Stimulated activated CD4-positive, alpha-beta T cell treated with anti-CD3 and anti-CD28 coated beads, TNF-alpha, amount 100 ng/mL, for 48 hours (primary cell): ENCODE results near the gene DACT2.
"Not testable (repeated sequence)": the region's sequence is repeated elsewhere in the genome, so short reads cannot be mapped to it uniquely, and the experiment has no call there.

Experiments used
- DNase-seq, 3 donors: peaks; one replicate each; pipeline ENCODE4 v3.0.0-alpha.2; 2020; ENCODE audit warnings: low read depth in 3 of 3

DACT2 gene

DNA sequence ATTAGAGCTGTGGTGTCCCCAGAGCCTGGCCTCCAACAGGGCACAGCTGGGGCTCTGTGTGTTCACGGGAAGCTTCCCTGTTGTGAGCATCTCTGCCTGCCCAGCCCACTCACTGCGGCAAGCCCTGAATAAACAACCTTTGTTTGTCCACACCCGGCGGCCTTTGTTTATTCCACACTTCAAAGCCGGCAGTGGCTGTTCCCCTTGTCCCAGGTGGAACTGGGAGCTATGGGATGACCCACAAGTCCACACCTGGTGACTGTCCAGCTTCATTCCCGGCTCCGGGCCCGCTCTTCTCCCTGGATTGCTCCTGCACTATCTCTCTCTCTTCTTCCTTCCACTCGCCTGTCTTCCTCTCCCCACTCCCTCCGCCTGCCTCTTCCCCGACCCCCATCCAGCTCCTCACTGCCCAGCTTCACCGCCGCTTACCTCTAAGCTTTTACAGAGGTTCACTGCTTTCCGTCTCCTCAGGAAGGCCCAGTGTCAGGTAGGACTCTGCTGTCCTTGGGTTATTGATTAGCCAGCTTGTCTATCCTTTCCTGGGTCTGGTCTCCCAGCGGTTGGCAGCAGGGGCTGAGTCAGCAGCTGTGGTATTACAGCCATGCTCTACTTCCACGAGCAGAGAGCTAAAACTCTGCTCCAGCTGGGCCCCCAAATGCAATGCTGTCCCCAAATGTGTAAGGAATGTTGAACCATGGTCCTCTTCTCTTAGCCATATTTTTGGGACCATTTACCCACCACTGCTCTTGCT lies 17.8 kb downstream of the DACT2 start:
- no peak for DNase-seq

DNA sequence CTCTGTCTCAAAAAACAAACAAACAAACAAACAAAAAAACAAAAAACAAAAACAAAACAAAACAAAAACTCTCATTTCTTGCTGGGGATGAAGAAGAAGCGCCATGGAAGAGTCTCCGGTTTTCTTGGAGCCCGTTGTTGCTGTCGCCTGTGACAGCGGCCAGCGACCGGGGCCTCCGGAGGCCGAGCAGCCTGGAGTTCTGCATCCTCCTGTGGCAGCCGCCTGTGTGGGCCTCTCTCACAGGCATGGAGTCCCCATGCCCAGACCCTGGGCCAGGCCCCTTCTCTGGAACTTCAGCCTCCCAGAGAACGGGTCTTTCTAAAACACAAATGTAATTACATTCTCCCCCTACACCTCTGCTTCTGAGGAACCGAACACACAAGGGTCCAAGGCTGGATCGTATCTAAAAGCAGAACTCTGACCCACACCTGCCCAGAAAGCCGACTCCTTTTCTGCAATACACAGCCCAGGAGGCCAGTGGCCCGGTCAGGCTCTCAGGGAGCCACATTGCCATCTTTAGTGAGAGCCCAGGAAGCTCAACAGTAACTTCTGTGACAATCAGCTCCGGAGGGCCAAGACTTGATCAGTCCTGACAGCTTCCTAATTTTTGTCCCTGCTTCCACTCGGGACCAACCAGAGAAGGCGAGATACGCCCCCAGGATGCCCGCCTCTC lies 18.5 kb downstream of the DACT2 start:
- no peak for DNase-seq

DNA sequence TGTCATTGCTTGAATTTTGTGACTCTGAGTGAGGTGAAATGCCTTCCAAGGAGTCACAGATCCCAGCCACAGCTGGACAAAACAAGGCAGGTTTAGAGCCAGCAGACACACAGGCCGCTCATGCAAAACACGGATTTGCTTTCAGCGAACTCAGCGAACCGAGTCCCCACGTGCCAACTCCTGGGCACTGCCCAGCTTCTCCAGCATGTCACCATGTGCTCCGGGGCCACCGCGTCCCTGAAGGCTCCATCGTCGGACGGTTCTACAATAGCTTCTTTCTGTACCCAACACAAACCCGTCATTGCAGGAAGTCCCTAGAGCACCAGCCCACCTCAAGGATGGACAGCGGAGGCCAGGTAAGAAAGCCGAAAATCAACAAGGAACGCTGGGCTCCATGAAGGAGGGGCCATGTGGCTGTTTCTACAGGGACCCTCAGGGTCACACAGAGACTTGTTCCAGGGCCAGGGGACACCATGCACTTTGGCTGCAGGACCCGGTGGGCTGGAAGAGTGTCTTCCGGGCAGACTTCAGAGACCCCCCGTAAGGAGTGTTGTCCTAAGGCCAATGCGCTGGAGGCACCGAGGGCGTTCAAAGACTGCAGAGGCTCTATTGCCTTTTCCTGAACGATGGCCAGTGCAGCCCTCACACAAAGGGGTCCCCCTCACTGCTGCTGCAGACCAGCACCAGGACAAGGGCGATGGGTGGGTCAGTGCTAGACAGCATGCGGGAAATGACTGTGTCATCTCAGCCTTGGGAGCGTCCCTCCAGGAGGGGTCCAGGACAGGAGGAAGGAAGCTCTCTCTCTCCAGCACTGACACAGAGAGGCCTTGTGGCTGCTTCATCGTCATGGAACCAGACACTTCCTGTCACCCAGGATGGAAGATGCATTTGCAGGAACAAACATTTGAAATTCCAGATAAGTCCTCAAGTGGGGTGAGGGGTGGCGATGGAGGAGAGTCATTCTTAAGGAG lies 19.8 kb downstream of the DACT2 start:
- DNase-seq, result no peak

DNA sequence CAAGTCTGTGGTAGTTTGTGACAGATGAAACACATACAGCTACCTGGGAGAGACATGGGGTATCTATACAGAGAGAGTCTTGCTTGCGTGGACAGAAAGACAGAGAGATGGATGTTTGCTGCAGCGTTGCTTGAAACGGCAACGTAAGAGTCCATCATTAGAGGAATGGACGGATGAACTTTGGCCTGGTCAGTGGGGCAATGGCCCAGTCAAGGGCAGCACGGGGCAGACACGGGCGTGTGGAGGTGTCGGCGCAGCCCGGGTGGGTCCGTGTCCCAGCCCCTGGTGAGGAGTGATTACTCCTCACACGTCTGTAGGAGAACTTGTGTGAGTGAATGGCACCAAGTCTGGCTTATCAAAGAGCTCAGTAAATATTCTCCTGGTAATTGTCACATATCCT lies 21.9 kb downstream of the DACT2 start:
- DNase-seq, result no peak

DNA sequence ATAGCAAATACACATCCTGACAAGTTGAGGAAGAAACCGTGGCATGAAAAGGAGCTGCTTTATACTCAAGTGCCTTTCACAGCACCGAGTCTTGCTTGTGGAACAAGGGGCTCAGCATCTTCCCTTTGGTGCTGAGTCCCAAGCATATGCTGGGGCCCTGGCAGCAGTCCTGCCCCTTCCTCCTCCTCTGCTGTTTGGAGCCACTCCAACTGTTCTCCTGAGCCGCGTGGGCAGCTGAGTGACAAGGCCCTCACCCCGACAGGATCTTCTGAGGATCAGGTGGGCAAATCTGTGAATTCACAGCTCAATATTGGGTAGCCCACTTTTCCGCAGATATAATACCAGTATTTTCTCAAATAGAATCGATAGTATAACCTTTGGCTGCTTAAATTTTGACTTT lies 24.7 kb downstream of the DACT2 start:
- DNase-seq, result no peak

DNA sequence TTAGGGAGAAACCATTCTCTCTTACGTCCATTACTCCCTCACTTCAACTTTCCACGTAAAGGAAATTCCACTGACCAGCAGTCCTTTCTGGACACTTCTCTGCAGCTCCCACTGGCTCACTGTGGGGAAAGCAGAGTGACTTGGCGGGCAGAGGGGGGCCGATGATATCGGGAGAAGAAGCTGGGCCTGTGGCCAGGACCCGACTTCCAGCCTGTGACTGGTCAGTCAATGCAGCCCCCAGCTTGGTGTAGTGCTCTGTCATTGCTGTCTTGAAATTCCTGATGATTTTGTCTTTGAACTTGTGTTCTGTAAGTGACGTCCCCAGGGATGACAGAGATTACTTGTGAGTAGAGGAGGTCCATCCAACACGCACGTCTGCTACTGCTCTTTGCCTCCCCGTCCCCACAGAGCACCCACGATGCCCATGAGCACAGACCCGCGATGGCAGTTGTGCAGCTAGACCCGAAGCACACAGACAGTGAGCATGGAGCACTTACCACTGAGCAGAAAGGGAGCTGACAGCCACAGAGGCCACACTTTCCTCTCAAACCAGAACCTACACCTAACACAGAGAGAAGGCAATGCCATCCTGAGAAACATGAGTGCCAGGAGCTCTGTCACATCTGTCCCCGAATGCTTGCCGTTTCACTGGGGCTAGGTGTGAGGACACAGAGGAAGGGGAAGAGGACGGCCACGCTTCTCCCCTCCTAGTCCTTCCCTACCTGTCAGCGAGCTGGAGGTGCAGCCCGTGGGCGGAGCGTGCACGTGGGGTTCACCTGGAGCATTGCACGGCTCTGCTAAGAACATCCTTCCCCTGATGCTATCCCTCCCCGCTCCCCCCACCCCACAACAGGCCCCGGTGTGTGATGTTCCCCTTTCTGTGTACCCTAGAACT lies 25.7 kb downstream of the DACT2 start:
- no peak for DNase-seq

DNA sequence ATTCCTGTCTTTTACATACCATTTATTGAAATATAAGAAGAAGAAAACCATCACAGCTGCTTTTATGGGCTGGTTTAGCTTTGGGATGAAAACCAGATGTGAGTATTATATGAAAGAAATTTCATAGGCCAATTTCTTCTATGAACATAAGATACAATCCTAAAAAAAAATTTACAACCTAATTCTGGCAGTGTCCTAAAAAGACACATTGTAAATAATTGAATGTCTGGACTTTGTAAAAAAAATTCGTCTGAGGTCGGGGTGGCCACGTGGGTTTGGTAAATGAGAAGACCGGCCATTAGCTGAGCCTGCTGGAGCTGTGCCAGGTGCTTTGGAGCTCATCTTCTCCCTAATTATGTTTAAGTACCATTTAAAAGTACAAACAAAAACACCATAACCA lies 26.8 kb downstream of the DACT2 start:
- no peak for DNase-seq

DNA sequence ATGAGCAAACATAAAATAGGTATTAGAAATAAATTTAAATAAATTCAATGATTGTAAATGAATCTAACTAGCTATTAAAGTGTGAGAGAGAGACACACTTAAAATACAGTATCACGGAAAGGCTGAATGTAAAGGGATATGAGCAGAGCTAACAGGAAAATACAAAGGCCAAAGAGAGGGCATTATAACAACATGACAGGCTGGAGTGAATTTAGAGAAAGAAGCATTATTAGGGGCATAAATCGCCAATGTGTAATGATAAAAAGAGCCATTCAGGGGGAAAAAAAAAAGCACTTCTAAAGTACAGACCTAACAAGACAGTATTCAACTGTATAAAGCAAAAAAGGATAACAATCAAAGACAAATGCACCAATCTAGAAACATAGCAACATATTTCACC lies 28.1 kb downstream of the DACT2 start:
- DNase-seq, result no peak

DNA sequence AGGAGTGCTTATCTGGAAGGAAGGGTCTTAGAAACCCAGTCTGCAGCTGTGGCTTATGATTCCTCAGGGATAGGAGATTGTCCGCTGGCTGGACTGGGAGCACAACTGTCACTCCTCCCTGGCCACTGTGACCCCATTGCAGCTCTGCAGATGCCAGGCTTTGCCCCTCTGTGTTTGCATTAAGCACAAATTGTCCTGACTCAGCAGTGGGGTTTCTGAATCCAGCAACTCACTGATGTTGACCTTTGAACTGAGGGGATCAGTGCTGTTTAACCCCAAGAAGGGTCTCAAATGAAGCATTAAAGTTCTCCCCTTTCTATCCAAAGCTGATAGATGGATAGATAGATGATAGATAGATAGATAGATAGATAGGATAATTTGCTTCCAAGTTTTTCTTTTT lies 29.5 kb downstream of the DACT2 start:
- no peak for DNase-seq

DNA sequence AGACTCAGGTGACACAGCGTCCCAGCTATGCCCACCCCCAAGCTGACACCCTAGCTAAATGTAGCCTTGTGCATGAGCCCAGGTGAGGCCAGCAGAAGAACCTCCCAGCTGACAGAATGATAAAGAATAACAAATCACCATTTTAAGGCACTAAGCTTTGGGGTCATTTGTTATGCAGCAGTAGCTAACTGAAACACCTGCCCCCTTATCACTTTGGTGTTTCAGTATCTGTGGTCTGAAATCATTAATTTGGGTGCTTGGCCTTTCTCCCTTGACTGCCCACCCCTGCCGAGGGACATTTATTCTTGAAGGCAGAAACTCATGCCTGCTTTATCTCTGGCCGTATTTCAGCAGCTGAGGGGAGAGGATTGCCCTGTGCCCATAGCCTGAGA lies 30.0 kb downstream of the DACT2 start:
- no peak for DNase-seq

DNA sequence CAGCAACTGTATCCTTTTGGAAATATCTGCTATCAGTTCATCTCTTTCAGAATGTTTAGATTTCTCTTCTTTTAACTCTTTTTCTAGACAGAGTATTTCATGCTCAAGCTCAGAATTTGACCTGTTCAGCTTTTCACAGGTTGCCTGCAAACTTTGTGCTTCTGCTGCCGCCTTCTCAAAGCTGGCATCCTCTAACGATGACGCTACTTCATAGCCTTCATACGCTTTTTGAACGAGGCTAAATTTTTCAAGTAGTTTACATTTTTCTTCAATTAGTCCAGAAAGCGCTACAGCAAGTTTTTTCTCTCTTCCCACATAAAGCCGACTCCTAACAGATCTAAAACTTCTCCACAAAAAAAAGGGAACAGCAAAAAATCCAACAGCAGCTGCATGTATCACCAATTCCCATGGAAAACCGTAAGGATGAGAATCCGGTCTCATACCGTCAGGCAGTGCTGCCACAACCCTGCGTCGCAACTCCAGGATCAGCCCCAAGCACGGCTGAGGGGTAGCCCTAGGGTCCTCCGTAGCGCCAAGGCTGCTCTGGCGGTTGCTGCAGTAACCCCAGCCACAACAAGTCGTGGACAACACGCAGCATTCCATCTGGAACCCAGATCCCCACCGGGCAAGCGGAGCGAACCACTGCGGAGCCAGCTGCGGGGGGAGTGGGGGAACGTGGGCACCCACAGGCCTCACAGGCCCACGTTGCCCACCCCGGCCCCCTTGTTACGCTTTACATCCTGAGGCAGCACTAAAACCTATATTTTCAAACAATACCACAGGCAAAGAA lies 30.6 kb downstream of the DACT2 start:
- DNase-seq, result no peak

DNA sequence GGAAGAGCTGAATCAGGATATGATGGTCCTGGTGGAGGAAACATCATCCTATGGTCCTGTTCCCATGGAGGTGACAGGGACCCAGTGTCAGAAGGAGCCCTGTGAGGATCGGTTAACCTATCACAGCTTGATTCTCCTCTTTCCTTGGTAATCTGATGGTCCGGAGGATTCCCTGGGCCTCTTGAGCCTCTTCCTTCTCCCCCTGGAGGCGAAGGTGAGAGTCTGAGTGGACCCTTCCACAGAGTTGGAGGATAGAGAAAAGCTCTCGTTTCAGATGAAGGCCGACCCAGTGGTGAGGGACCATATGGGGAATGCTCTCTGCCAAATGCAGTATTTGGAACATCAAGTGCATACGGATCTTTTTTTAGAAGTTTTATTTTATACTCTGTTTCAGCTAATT lies 32.1 kb downstream of the DACT2 start:
- not testable (repeated sequence) for DNase-seq

DNA sequence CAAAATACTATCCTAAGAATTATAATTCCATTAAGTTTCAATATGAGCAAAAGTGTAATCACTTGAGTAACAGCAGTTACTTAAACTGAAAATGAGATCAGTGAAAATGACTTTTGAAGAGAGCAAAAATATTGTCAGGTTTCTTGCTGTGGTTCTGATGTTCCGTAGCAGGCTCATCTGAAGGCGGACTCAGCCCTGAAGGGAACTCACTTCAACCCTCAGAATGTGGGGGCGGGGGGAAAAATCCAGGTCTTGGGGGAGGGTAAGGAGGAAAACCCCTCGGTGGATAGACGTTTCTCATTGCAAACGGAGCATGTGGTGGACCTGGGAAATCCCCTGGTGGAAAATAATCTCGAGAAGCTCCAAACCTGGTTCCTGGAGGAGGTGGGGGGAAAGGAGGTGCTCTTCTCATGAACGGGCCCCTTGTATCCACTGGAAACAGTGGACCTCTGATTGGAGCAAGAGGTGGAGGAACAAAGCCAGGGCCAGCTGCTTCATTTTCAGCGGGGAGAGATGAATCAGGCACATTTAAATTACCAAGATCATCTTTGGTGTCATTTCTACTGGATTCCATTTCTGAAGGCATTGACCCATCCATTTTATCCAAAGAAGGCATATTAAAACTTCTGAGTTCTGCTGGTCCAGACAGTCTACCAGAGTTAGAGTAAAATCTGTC lies 32.7 kb downstream of the DACT2 start:
- DNase-seq, result peak; percentile 14 to 32 (median 27)

DNA sequence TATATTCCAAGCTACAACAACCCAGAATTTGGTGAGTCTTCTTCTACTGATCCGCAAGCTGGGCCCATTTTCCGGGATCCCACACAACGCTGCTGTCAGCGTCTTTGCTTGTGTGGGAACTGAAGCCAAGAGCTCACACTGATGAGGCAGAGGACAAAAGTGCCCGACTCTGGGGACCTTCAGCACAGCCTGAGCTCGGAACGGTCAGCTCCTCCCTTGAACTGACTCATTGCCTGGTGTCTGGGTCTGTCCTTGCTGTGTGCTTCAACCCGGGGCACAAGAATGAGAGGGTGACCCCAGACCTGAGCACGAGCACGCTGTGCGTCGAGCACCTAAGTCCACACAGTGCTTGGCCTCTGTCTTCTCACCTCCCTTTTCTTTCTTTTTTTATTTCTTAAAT lies 33.5 kb downstream of the DACT2 start:
- no peak for DNase-seq

DNA sequence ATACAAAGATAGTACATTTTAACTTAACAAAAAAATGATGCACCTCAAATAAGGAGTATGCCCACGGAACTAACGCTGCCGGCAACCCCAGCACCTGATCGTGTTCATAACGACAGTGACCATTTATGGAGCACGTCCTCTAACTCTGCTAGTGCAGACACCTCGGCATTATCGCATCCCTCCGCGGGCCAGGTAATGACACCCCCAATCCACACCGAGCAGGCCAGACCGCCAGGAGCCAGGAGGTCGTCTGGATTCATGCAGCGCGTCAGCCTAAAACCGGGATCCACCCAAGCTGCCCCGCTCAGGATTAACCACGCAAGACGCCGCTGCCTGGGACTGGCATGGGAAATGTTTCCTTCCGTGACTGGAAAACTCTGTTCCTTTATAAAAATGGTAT lies 34.1 kb downstream of the DACT2 start:
- DNase-seq, result no peak

DNA sequence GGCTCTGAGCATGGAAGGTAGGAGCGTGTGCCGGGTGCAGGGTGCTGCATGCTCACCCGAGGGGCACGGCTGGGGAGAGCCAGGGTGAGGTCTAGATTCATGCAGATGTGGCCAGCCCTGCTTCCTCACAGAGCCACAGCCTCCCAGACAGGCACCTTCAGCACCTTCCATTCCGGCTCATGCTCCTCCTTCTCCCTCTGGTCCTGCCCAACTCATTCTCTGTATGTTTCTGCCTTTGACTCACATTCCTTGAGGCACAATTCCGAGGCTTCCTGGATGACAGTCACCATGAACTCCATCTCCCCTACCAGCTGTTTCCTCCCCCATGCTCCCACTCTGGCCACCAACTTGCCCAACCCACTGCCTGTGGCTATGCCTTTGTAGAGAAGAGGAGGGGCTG lies 35.4 kb downstream of the DACT2 start:
- DNase-seq, result no peak

DNA sequence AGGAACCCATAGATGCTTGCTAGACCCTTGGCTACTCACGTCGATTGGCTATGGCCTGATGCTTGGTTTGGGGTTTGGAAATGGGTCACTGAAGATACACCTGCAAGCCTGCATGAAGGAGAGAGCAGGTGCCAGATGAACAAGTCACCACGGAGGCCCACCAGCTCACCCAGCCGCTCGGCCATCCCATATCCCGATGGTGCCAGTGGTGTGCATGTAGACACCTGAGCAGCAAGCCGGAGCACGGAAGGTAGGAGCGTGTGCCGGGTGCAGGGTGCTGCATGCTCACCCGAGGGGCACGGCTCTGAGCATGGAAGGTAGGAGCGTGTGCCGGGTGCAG lies 35.9 kb downstream of the DACT2 start:
- DNase-seq, result no peak

DNA sequence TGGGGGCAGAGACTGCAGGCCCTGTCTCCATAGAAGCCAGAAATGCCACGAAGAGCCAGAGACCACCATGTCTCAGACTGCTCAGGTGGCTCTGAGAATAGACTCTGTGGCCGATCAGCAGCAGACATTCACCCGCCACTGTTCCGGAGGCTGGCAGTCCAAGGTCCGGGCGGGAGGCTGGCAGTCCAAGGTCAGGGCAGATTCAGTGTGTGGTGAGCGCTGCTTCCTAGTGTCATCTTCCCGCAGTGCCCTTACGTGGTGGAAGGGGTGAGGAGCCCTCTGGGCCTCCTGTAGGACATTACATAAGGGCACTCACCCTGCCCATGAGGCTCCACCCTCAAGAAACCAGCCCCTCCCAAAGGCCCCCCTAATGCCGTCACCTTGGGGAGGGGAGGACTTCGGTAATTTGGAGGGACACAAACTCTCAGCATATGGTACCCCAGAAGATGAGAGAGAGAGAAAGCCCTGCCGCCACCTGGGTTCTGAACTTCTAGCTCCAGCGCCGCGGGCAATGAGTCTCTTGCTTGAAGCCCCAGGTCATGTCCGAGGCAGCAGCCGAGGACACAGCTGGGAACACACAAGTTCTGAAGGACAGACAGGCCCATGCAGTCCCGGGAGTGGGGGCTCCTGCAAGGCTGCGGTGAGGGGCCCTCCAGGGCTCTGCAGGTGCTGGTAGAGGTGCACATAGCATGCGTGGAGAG lies 36.4 kb downstream of the DACT2 start:
- DNase-seq, result no peak

DNA sequence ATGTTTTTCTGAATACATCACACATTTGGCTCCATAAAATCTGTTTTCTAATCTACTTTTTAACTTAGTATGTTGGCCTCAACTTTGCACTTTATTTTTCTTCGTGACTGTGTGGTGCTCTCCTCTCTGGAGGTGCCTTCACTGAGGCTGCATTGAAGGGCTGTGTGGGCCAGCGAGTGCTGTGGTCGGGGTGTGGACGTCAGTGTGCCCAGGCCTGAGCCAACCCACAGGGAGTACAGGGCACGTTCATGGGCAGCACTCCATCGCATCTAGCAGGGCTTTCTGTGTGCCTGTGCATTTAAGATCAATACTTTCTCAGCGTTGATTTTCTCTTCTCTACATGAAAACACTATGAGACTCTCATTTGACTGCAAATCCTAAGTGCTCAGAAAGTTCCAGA lies 37.8 kb downstream of the DACT2 start:
- DNase-seq, result no peak

DNA sequence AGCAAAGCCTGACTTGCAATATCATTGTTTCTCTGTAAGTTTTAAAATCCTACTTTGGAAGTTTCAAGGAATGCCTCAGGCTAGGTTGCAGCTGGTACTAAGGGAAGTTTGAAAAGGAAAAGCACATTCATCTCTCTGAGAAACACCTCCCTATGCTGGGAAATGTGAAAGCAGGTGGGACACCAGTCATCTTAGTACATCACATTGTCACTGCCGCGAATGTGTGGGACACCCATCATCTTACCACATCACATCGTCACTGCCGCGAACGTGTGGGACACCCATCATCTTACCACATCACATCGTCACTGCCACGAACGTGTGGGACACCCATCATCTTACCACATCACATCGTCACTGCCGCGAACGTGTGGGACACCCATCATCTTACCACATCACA lies 38.3 kb downstream of the DACT2 start:
- not testable (repeated sequence) for DNase-seq
